ENCODE measurements around the gene NLGN2. TPM values are rescaled to one million over a fixed set of nuclear protein-coding genes. Genes with fewer than 3 reads are reported as not detected.

Gene NLGN2
- total and polyA plus RNA-seq, 2 of the 8 experiments (the other 6 are each of a cell fraction or from before 2014, with no cell fraction given): 21.2 to 62.8 TPM

- no peaks in the 10 kb centered on the region for H3K36me3 ChIP-seq (ENCODE audit: control insufficient read depth in 2 of 4, insufficient read depth in 4 of 4, low read length in 3 of 4)
- H3K23me2 ChIP-seq (ENCODE audit: low read depth, low read length): no peaks in the 10 kb centered on the region
- H2BK5ac ChIP-seq (ENCODE audit: low read depth, low read length): no peak overlapping the region
- DNase-seq (ENCODE audit: low read depth in 1 of 2, low spot score in 2 of 2) (no peak), FAIRE-seq (no peak)
- H2BK15ac ChIP-seq (ENCODE audit: low read length): no peak overlapping the region; the same call in 1 of the 2 replicates
- no peak overlapping the region for H2BK20ac ChIP-seq (ENCODE audit: low read length)
- H3K18ac ChIP-seq (ENCODE audit: extremely low read depth, low read length): no peak overlapping the region
- no peak overlapping the region for H3K56ac ChIP-seq (replicated peaks; ENCODE audit: insufficient read length, low read depth, low read length)
- H3K4me3 ChIP-seq (ENCODE audit: extremely low read depth in 1 of 4, insufficient read depth in 2 of 4, low read depth in 3 of 4, low read length in 4 of 4): no peak overlapping the region
- no peaks in the 10 kb centered on the region; a peak in 1 of 7 replicates for H3K4me1 ChIP-seq (replicated peaks in 1 of 4; ENCODE audit: control insufficient read depth in 3 of 4, insufficient read depth in 4 of 4, low read length in 3 of 4)
- H3K79me2 ChIP-seq (ENCODE audit: control insufficient read depth in 1 of 2, insufficient read depth in 2 of 2, low read length in 2 of 2): no peaks in the 10 kb centered on the region
- no peak overlapping the region for H2AFZ ChIP-seq (ENCODE audit: low read length)
- peak overlapping the region; percentile 6; the same call in 1 of the 2 replicates for H2BK12ac ChIP-seq (ENCODE audit: low read depth, low read length)
- H4K5ac ChIP-seq (ENCODE audit: insufficient read length, low read depth, low read length): no peak overlapping the region
- no peaks in the 10 kb centered on the region for H3K79me1 ChIP-seq (ENCODE audit: low read depth, low read length)
- ChIA-PET CTCF (ENCODE audit: partially characterized antibody) (interaction anchor here (0.7 to 3.3 kb wide), 5 partner anchors 8 to 133 kb away, joined by 3 to 17 read pairs (median 4); partner anchors contain the start of gene TMEM102), POLR2A (ENCODE audit: partially characterized antibody) (interaction anchor here (0.9 to 2.0 kb wide), 4 partner anchors 11 to 58 kb away, joined by 3 to 6 read pairs (median 5); no protein-coding TSS in a partner anchor)
- no peak overlapping the region for H3K23ac ChIP-seq (ENCODE audit: insufficient read length)
- no peaks in the 10 kb centered on the region; a peak in 1 of 7 replicates for H3K27me3 ChIP-seq (replicated peaks in 1 of 4; ENCODE audit: control insufficient read depth in 3 of 4, extremely low read depth in 1 of 4, insufficient read depth in 3 of 4, low read length in 3 of 4)
- no peak overlapping the region for H2AK5ac ChIP-seq (ENCODE audit: low read depth, low read length)
- H3K9me3 ChIP-seq (ENCODE audit: insufficient read depth in 2 of 2, low read depth in 1 of 2, low read length in 1 of 2): no peaks in the 10 kb centered on the region
- H3K27ac ChIP-seq (ENCODE audit: low read depth, low read length): no peak overlapping the region
- no peak overlapping the region for H4K8ac ChIP-seq (ENCODE audit: extremely low read depth, insufficient read depth, low read length)
- H3K4ac ChIP-seq (replicated peaks; ENCODE audit: insufficient read length, low read depth, low read length): no peak overlapping the region
- no peak overlapping the region for H3K4me2 ChIP-seq (ENCODE audit: insufficient read depth in 1 of 2, low read depth in 2 of 2, low read length in 2 of 2)
- H4K91ac ChIP-seq (replicated peaks; ENCODE audit: insufficient read length, low read length): no peak overlapping the region
- no peak overlapping the region for H3K14ac ChIP-seq (ENCODE audit: insufficient read length)
- peaks cover 0 to 3% of the 10 kb centered on the region in 2 experiments for H4K20me1 ChIP-seq (replicated peaks in 1 of 2; ENCODE audit: control insufficient read depth in 1 of 2, insufficient read depth in 2 of 2, low read length in 2 of 2)
- no peak overlapping the region for H3K9ac ChIP-seq (replicated peaks in 1 of 4; ENCODE audit: extremely low read depth in 1 of 4, low read depth in 3 of 4, low read length in 3 of 4)
- WGBS, 2 experiments (ENCODE audit: extremely low coverage in 1 of 2, insufficient coverage in 1 of 2, insufficient read length in 1 of 2, insufficient replicate concordance in 2 of 2, low coverage in 1 of 2, low lambda C conversion rate in 2 of 2, missing lambda C conversion rate in 1 of 2): 90% methylated on average over 21 of the region's 29 CpGs; no CpG with 5 or more reads in 1 of the 2 experiments
- no peak overlapping the region for H2BK120ac ChIP-seq (replicated peaks; ENCODE audit: low read depth, low read length)
Observed at GRCh38 chr17:7426896-7427489, 19.3 kb downstream of the NLGN2 start.
